ENCODE measurements around the gene MOB3A. TPM values are rescaled to one million over a fixed set of nuclear protein-coding genes. Genes with fewer than 3 reads are reported as not detected.
A peak's percentile ranks its signal among the peaks of the same experiment; 100 is the strongest.

MOB3A gene
- total and polyA plus RNA-seq, 5 donors from 2014 or later = 73.6 to 131 (median 89.5) TPM

DNA sequence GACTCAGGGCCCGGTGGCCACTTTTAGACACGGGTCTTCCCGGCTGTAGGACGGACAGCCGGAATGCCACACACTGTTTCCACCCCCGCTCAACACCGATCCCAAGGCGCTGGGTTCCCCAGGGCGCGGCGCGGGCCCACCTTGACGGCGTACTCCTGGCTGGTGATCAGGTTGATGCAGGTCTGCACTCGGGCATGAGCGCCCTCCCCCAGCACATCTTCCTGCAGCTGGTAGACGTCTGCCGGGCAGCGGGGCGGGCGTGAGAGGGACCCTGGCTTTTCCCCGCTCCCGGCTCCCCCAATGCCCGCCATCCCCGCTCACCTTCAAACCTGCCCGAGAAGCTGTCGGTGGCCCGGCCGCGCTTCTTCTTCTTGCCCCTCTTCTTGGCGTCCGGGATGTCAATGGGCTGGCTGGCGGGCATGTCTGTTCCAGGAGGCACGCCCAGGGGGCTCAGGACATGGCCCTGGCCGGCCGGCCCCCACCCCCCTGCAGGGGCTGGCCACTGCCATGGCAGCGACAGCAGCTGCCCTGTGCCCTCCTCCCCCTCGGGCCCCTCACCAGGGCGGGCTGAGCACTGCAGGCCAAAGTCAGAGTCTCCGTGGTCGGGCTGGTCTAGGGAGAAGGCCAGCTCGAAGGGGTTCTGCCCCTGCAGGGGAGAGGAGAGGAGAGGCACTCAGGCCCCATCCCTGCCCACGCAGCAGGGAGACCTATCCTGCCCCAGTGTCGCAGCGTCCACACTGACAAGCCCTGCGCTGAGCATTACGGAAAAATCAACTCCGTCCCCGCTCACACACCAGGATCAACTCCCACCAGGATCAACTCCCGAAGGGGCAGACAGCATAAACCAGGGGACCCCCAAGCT lies 49.8 kb downstream of the MOB3A start:
- H3K4me1 ChIP-seq (ENCODE audit: control insufficient read depth, insufficient read depth, low read length, poor library complexity, severe bottlenecking) = peaks cover 82% of the 10 kb centered on the region
- Mint-ChIP-seq H3K4me3 (peak overlapping the region in 3 of 4 donors; percentile 22 to 90 (median 73)), H3K27me3 (no peaks in the 10 kb centered on the region), H3K36me3 (peaks cover 3% of the 10 kb centered on the region), H3K27ac (peak overlapping the region in 1 of 3 donors; percentile 6), H3K4me1 (peaks cover 0 to 67% (median 12%) of the 10 kb centered on the region in 4 donors), H3K9me3 (no peaks in the 10 kb centered on the region)
- H3K4me3 ChIP-seq (ENCODE audit: low read depth, low read length) = no peak overlapping the region
- no peaks in the 10 kb centered on the region for H3K9me3 ChIP-seq (ENCODE audit: control insufficient read depth in 2 of 2, low read length in 2 of 2)
- H3K36me3 ChIP-seq (ENCODE audit: control insufficient read depth, insufficient read depth, low read length) = peaks cover 31% of the 10 kb centered on the region
- no peak for ATAC-seq (ENCODE audit: low read depth in 2 of 2)
- H3K27me3 ChIP-seq (ENCODE audit: control insufficient read depth, insufficient read depth, low read length) = no peaks in the 10 kb centered on the region
- no peak for DNase-seq
- peak overlapping the region; percentile 99 for H3K27ac ChIP-seq (ENCODE audit: insufficient read depth, low read length, poor library complexity, severe bottlenecking)

DNA sequence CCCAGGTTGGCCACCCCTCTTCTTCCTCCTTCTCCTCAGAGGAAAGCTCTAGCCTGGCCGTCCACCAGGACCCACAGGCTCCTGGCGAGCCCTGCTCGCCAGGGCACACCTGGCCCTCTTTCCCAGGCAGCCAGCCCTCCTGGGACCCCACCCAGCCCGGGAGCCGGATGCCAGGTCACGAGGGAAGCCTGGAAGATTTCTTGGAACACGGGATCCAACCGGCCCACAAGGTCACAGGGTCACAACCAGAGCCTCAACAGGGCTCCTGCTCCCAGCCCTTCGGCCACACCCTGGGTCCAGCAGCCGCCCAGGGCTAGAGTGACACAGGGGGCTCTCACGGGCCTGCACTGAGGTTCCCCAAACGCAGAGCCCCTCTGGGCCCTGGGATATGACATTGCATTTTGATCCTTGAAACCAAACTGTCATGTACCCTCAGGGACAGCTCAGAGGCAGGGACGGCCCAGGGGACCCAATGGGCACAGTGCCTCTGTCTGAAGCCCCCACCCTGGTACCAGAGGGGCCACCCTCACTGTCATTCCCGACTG lies 50.6 kb downstream of the MOB3A start:
- peaks cover 3% of the 10 kb centered on the region for H3K36me3 Mint-ChIP-seq
- ATAC-seq (ENCODE audit: low read depth in 2 of 2) (no peak), DNase-seq (no peak)
- peak overlapping the region in 3 of 4 donors; percentile 22 to 82 (median 47) for H3K4me3 Mint-ChIP-seq
- H3K4me1 Mint-ChIP-seq = peaks cover 0 to 69% (median 12%) of the 10 kb centered on the region in 4 donors
- Histone ChIP-seq H3K27ac (ENCODE audit: insufficient read depth, low read length, poor library complexity, severe bottlenecking) (peak overlapping the region; percentile 99), H3K9me3 (ENCODE audit: control insufficient read depth in 2 of 2, low read length in 2 of 2) (no peaks in the 10 kb centered on the region), H3K4me3 (ENCODE audit: low read depth, low read length) (no peak overlapping the region), H3K4me1 (ENCODE audit: control insufficient read depth, insufficient read depth, low read length, poor library complexity, severe bottlenecking) (peaks cover 88% of the 10 kb centered on the region), H3K27me3 (ENCODE audit: control insufficient read depth, insufficient read depth, low read length) (no peaks in the 10 kb centered on the region), H3K36me3 (ENCODE audit: control insufficient read depth, insufficient read depth, low read length) (peaks cover 38% of the 10 kb centered on the region)
- H3K27me3 Mint-ChIP-seq = no peaks in the 10 kb centered on the region
- no peaks in the 10 kb centered on the region for H3K9me3 Mint-ChIP-seq
- H3K27ac Mint-ChIP-seq = no peak overlapping the region

DNA sequence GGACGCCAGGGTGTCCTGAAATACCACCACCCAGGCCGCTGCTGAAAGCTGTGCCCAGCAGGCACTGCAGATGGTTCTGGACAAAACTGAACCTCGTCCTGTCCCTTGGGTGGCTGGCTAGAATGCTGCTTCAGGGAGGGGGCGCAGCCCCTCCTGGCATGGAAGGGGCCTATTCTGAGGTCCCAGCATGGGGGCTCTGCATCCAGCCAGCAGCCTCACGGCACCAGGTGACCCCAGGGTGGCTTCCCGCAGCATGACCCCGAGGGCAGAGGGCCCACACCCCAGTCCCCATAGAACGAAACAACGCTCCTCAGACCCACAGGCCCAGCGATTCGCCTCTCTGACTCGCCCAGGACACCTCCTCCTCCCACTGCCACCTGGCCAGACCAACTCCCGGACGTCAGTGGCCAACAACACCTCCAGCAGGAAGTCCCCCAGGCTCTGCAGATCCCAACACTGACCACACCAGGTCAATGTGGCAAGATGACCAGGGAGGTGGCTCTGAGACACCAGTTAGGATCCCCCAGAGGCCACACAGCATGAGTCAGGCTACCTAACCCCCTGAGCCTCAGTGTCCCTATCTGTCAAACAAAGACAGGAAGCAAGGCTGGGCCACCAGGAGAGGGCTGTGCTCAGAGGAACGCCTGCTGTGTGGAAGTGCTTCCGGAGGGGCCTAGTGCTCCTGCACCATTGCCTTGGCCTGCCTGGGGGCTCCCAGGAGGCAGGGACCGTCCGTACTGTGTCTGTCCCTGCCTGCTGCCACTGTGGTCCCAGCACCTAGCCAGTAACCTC lies 51.2 kb downstream of the MOB3A start:
- H3K27me3 Mint-ChIP-seq = no peaks in the 10 kb centered on the region
- peaks cover 0 to 68% (median 12%) of the 10 kb centered on the region in 4 donors for H3K4me1 Mint-ChIP-seq
- Histone ChIP-seq H3K9me3 (ENCODE audit: control insufficient read depth in 2 of 2, low read length in 2 of 2) (no peaks in the 10 kb centered on the region), H3K36me3 (ENCODE audit: control insufficient read depth, insufficient read depth, low read length) (peaks cover 43% of the 10 kb centered on the region), H3K4me1 (ENCODE audit: control insufficient read depth, insufficient read depth, low read length, poor library complexity, severe bottlenecking) (peaks cover 88% of the 10 kb centered on the region), H3K27me3 (ENCODE audit: control insufficient read depth, insufficient read depth, low read length) (no peaks in the 10 kb centered on the region), H3K4me3 (ENCODE audit: low read depth, low read length) (no peak overlapping the region), H3K27ac (ENCODE audit: insufficient read depth, low read length, poor library complexity, severe bottlenecking) (peak overlapping the region; percentile 99)
- ATAC-seq (ENCODE audit: low read depth in 2 of 2) (no peak), DNase-seq (no peak)
- peak overlapping the region; percentile 8 to 82 (median 42) for H3K4me3 Mint-ChIP-seq
- H3K9me3 Mint-ChIP-seq = no peaks in the 10 kb centered on the region
- peaks cover 3% of the 10 kb centered on the region for H3K36me3 Mint-ChIP-seq
- H3K27ac Mint-ChIP-seq = peak overlapping the region; percentile 69 to 89 (median 73)

DNA sequence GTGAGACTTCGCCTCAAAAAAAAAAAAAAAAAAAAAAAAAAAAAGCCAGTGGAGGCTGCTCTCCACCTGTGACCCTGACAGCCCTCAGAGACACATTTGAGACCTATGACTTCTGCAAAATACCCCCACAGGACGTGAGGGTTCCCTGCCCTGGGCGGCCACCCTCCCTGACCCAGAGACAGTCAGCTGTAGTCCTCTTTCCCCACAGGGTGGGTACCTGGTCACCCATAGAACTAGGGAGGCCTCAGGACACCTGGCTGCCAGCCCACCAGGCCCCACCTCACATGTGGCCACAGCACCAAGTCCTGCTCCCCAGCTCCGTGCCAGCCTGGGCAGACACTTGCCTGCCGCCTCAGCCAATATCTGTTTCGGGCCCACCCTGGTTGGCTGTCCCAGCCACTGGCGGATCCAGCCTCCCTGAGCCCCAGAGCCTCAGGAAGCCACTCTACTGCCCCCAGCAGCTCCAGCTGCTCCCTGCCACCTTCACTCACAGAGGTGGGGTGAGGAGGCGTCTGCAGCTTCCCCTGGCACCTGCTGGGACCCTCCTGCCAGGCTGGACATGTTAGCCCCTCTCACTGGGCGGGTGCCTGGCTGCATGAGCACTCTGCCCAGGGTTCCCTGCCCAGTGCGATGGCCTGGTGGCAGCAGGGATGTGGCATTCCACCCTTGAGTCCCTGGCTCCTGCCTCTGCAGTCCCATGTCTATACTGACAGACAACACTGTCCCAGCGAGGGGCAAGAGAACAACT lies 52.0 kb downstream of the MOB3A start:
- Histone ChIP-seq H3K27me3 (ENCODE audit: control insufficient read depth, insufficient read depth, low read length) (no peaks in the 10 kb centered on the region), H3K36me3 (ENCODE audit: control insufficient read depth, insufficient read depth, low read length) (peaks cover 48% of the 10 kb centered on the region), H3K4me3 (ENCODE audit: low read depth, low read length) (no peak overlapping the region), H3K27ac (ENCODE audit: insufficient read depth, low read length, poor library complexity, severe bottlenecking) (peak overlapping the region; percentile 99), H3K4me1 (ENCODE audit: control insufficient read depth, insufficient read depth, low read length, poor library complexity, severe bottlenecking) (peaks cover 81% of the 10 kb centered on the region), H3K9me3 (ENCODE audit: control insufficient read depth in 2 of 2, low read length in 2 of 2) (no peaks in the 10 kb centered on the region)
- Mint-ChIP-seq H3K27me3 (no peaks in the 10 kb centered on the region), H3K4me1 (peaks cover 0 to 68% (median 12%) of the 10 kb centered on the region in 4 donors), H3K36me3 (peaks cover 3% of the 10 kb centered on the region), H3K4me3 (peak overlapping the region; percentile 55 to 89 (median 76)), H3K27ac (peak overlapping the region; percentile 80 to 97 (median 89)), H3K9me3 (no peaks in the 10 kb centered on the region)
- DNase-seq (no peak), ATAC-seq (ENCODE audit: low read depth in 2 of 2) (no peak)

DNA sequence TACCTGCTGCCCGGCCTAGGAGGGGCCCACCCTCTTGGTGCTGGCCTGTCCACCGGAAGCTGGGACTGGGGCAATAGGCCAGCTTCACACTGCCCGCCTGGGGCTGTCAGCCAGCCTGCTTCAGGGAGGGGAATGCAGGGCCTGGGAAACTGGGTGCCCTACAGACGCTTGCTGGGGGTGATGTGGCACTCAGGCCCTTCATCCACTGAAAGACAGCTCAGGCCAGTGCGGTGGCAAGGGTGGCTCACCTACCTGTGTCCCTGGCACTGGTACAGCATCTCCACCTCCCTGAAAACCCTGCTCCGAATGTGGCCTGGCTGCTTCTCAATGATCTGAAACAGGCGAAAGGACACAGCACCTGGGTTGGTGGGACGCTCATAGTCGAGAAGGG lies 52.9 kb downstream of the MOB3A start:
- no peaks in the 10 kb centered on the region for H3K9me3 ChIP-seq (ENCODE audit: control insufficient read depth in 2 of 2, low read length in 2 of 2)
- Mint-ChIP-seq H3K9me3 (no peaks in the 10 kb centered on the region), H3K27me3 (no peaks in the 10 kb centered on the region), H3K27ac (peak overlapping the region; percentile 57 to 97 (median 89)), H3K36me3 (peaks cover 3% of the 10 kb centered on the region), H3K4me1 (peaks cover 0 to 62% (median 12%) of the 10 kb centered on the region in 4 donors), H3K4me3 (peak overlapping the region; percentile 62 to 89 (median 76))
- peaks cover 56% of the 10 kb centered on the region for H3K36me3 ChIP-seq (ENCODE audit: control insufficient read depth, insufficient read depth, low read length)
- no peak for ATAC-seq (ENCODE audit: low read depth in 2 of 2)
- H3K4me3 ChIP-seq (ENCODE audit: low read depth, low read length) = no peak overlapping the region
- no peaks in the 10 kb centered on the region for H3K27me3 ChIP-seq (ENCODE audit: control insufficient read depth, insufficient read depth, low read length)
- peaks cover 72% of the 10 kb centered on the region for H3K4me1 ChIP-seq (ENCODE audit: control insufficient read depth, insufficient read depth, low read length, poor library complexity, severe bottlenecking)
- no peak for DNase-seq
- H3K27ac ChIP-seq (ENCODE audit: insufficient read depth, low read length, poor library complexity, severe bottlenecking) = peak overlapping the region; percentile 99

DNA sequence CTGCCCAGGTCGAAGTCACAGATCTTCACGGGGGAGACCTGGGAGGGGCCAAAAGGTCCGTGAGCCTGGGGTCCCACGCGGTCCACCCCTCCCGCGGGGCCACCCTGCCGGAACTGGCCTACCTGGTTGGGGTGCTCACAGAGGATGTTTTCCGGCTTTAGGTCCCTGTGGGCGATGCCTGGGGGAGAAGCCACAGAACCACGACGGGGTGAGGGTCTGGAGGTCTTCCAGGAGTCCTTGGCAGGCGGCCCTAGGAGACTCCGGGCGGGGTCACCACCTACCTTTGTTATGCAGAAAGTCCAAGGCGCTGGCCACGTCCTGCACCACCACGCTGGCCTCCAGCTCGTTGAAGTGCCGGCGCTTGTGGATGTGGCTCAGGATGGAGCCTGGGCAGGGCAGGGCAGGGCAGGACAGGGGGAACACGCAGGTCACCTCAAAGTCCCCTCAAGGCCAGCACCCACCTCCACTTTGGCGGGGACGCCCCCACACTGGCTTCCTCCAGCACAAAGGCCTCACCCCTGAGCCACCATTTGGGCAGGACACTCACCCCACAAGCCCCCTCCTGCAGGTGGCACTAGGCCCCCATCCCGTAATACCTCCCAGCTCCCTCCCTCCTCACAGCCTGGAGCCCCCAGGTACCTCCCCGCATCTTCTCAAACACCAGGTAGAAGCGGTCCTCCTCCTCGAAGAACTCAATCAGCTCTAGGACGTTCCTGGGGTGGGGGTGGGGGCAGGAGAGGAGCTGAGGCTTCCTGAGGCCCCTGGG lies 53.5 kb downstream of the MOB3A start:
- Histone ChIP-seq H3K36me3 (ENCODE audit: control insufficient read depth, insufficient read depth, low read length) (peaks cover 56% of the 10 kb centered on the region), H3K27ac (ENCODE audit: insufficient read depth, low read length, poor library complexity, severe bottlenecking) (peak overlapping the region; percentile 99), H3K4me3 (ENCODE audit: low read depth, low read length) (no peak overlapping the region), H3K27me3 (ENCODE audit: control insufficient read depth, insufficient read depth, low read length) (no peaks in the 10 kb centered on the region), H3K9me3 (ENCODE audit: control insufficient read depth in 2 of 2, low read length in 2 of 2) (no peaks in the 10 kb centered on the region), H3K4me1 (ENCODE audit: control insufficient read depth, insufficient read depth, low read length, poor library complexity, severe bottlenecking) (peaks cover 66% of the 10 kb centered on the region)
- Mint-ChIP-seq H3K4me1 (peaks cover 0 to 56% (median 12%) of the 10 kb centered on the region in 4 donors), H3K27me3 (no peaks in the 10 kb centered on the region), H3K4me3 (peak overlapping the region; percentile 57 to 84 (median 73)), H3K36me3 (peaks cover 3% of the 10 kb centered on the region), H3K9me3 (no peaks in the 10 kb centered on the region), H3K27ac (peak overlapping the region; percentile 5 to 97 (median 89))
- ATAC-seq (ENCODE audit: low read depth in 2 of 2) = no peak
- DNase-seq = no peak

Measured in CD4-positive, CD25-positive, alpha-beta regulatory T cell (primary cell).